Measurements from ENCODE around the gene CDCA8. TPM values are rescaled to one million over a fixed set of nuclear protein-coding genes. Genes with fewer than 3 reads are reported as not detected.
A peak's percentile ranks its signal among the peaks of the same experiment; 100 is the strongest.
"Not testable (repeated sequence)": the region's sequence is repeated elsewhere in the genome, so short reads cannot be mapped to it uniquely, and the experiment has no call there.

The CDCA8 gene
- polyA plus RNA-seq, 2 of the 4 experiments (the other 2 are of a cell fraction), result 26.8 to 32.1 TPM

- H3K4me1 ChIP-seq; ATAC-seq; H3K9me3 ChIP-seq; H3K4me3 ChIP-seq; DNase-seq (ENCODE audit: low read depth in 1 of 2, low spot score in 1 of 2); FAIRE-seq; H3K4me2 ChIP-seq; POLR2A ChIA-PET; H3K27ac ChIP-seq: not testable (repeated sequence)
- CTCF ChIA-PET, result interaction anchor here (1.0 kb wide), 1 partner anchor 21 kb away, joined by 3 read pairs; no protein-coding TSS in a partner anchor
- 97% methylated on average over 2 of the region's 4 CpGs for WGBS (ENCODE audit: missing lambda C conversion rate)
Observed at GRCh38 chr1:37738619-37739018, 46.3 kb downstream of the CDCA8 start.

- WGBS (ENCODE audit: missing lambda C conversion rate), result 69% methylated on average over 2 of the region's 2 CpGs
- FAIRE-seq (no peak), ATAC-seq (no peak), DNase-seq (ENCODE audit: low read depth in 1 of 2, low spot score in 1 of 2) (peak in 1 of 2 experiments; percentile 11)
- Histone ChIP-seq H3K9me3 (no peaks in the 10 kb centered on the region), H3K4me1 (no peaks in the 10 kb centered on the region), H3K27ac (no peak overlapping the region), H3K4me2 (no peak overlapping the region), H3K4me3 (no peak overlapping the region)
- TF ChIP-seq FOSL2 (IDR thresholded peaks at IDR 0.05) (no peak), FOSL2 (CRISPR knock-in tag; IDR thresholded peaks at IDR 0.05) (peak; percentile 40; the same call in 1 of the 2 replicates), TP53 (CRISPR knock-in tag; IDR thresholded peaks at IDR 0.05) (no peak)
- ChIA-PET POLR2A (no interaction called here), CTCF (no interaction called here)
Observed at GRCh38 chr1:37739222-37739621, 46.9 kb downstream of the CDCA8 start.

- ATAC-seq (peak in 1 of 2 experiments; percentile 56; a peak in 1 of 6 replicates), FAIRE-seq (no peak), DNase-seq (ENCODE audit: low read depth in 1 of 2, low spot score in 1 of 2) (peak in 1 of 2 experiments; percentile 34)
- Histone ChIP-seq H3K4me3 (no peak overlapping the region), H3K4me1 (no peaks in the 10 kb centered on the region), H3K27ac (no peak overlapping the region), H3K9me3 (no peaks in the 10 kb centered on the region), H3K4me2 (no peak overlapping the region)
- TF ChIP-seq, protein P1, sequence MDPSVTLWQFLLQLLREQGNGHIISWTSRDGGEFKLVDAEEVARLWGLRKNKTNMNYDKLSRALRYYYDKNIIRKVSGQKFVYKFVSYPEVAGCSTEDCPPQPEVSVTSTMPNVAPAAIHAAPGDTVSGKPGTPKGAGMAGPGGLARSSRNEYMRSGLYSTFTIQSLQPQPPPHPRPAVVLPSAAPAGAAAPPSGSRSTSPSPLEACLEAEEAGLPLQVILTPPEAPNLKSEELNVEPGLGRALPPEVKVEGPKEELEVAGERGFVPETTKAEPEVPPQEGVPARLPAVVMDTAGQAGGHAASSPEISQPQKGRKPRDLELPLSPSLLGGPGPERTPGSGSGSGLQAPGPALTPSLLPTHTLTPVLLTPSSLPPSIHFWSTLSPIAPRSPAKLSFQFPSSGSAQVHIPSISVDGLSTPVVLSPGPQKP (IDR thresholded peaks at IDR 0.05; ENCODE audit: low read depth, low read length), result no peak
- no peak for TF ChIP-seq SMC3 (IDR thresholded peaks at IDR 0.05)
- TF ChIP-seq HMGXB4 (CRISPR knock-in tag; IDR thresholded peaks at IDR 0.05; ENCODE audit: borderline replicate concordance), result no peak
- TF ChIP-seq BCL3 (IDR thresholded peaks at IDR 0.05), result no peak
- TF ChIP-seq, protein P2, sequence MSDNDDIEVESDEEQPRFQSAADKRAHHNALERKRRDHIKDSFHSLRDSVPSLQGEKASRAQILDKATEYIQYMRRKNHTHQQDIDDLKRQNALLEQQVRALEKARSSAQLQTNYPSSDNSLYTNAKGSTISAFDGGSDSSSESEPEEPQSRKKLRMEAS (IDR thresholded peaks at IDR 0.05), result no peak
- TF ChIP-seq NR3C1 (IDR thresholded peaks at IDR 0.05), result no peak
- no peak for TF ChIP-seq ESRRA (IDR thresholded peaks at IDR 0.05; ENCODE audit: borderline replicate concordance, low read length)
- no peak for TF ChIP-seq HOXB13 (CRISPR knock-in tag; IDR thresholded peaks at IDR 0.05; ENCODE audit: low read depth)
- no peak for TF ChIP-seq GATA3 (IDR thresholded peaks at IDR 0.05; ENCODE audit: borderline replicate concordance)
- TF ChIP-seq, protein P3, sequence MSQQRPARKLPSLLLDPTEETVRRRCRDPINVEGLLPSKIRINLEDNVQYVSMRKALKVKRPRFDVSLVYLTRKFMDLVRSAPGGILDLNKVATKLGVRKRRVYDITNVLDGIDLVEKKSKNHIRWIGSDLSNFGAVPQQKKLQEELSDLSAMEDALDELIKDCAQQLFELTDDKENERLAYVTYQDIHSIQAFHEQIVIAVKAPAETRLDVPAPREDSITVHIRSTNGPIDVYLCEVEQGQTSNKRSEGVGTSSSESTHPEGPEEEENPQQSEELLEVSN (IDR thresholded peaks at IDR 0.05; ENCODE audit: borderline replicate concordance, low read depth), result no peak
- no peak for TF ChIP-seq FOXS1 (CRISPR knock-in tag; IDR thresholded peaks at IDR 0.05)
- no peak for TF ChIP-seq TFCP2L1 (CRISPR knock-in tag; IDR thresholded peaks at IDR 0.05)
- no peak for TF ChIP-seq KDM1A (IDR thresholded peaks at IDR 0.05; ENCODE audit: low read depth)
- TF ChIP-seq CHD2 (IDR thresholded peaks at IDR 0.05; ENCODE audit: low read length, partially characterized antibody), result no peak
- no peak for TF ChIP-seq USF2 (IDR thresholded peaks at IDR 0.05)
- 25% methylated on average over 9 of the region's 9 CpGs for WGBS (ENCODE audit: missing lambda C conversion rate)
- CTCF ChIA-PET, result interaction anchor here (1.6 kb wide), 1 partner anchor 23 kb away, joined by 3 read pairs; no protein-coding TSS in a partner anchor
- POLR2A ChIA-PET, result no interaction called here
Observed at GRCh38 chr1:37741130-37741529, 48.8 kb downstream of the CDCA8 start.
